ENCODE measurements around the gene PANX3.

DNA sequence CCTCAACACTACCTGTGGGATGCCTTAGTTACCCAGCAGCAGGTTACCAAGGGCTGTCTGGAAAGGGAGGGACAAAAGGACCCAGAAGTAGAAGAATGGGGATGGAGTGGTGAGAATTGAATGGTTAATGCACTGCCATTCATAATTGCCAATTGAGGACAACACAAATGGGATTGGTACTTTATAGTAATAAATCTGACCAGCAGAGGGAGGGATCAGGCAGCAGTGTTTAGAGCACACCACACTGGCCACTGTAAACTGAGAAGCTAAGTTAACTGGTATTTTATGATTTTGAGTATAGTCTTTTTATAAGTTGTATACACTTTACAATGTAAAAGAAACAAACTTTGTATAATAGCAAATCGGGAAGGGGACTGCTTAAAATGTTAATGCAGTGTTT, 22.1 kb downstream of the PANX3 start:
- no peak for TF ChIP-seq POLR2A (IDR thresholded peaks at IDR 0.05)
- TF ChIP-seq, protein P1, sequence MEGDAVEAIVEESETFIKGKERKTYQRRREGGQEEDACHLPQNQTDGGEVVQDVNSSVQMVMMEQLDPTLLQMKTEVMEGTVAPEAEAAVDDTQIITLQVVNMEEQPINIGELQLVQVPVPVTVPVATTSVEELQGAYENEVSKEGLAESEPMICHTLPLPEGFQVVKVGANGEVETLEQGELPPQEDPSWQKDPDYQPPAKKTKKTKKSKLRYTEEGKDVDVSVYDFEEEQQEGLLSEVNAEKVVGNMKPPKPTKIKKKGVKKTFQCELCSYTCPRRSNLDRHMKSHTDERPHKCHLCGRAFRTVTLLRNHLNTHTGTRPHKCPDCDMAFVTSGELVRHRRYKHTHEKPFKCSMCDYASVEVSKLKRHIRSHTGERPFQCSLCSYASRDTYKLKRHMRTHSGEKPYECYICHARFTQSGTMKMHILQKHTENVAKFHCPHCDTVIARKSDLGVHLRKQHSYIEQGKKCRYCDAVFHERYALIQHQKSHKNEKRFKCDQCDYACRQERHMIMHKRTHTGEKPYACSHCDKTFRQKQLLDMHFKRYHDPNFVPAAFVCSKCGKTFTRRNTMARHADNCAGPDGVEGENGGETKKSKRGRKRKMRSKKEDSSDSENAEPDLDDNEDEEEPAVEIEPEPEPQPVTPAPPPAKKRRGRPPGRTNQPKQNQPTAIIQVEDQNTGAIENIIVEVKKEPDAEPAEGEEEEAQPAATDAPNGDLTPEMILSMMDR (IDR thresholded peaks at IDR 0.05), result no peak

Data from uterus (tissue), 2 donors.